Right lobe of liver (tissue), 6 donors: ENCODE results near the gene ERC2. TPM values are rescaled to one million over a fixed set of nuclear protein-coding genes. Genes with fewer than 3 reads are reported as not detected.

Experiments
- ATAC-seq, 4 donors: fragments of 200-7000 bp; cut with Tn5 transposase; one replicate each; pipeline ENCODE4 v1.9.1; 2020; ENCODE audit warnings: mild to moderate bottlenecking in 4 of 4, moderate library complexity in 4 of 4
- DNase-seq, 3 donors: peaks; one replicate each; pipeline ENCODE4 v3.0.0-alpha.2; 2020
- H3K27ac ChIP-seq, 3 donors: fragments of 200-600 bp; one replicate each; pipeline ENCODE4 v1.8.0; 2022
- H3K27me3 ChIP-seq, 2 donors: fragments of 200-600 bp; one replicate each; pipeline ENCODE4 v1.8.0; 2022
- H3K36me3 ChIP-seq, 4 donors: fragments of 200-600 bp; sonication (generic) in 1 of 4; one replicate each; pipeline versions ENCODE4 v1.5.1 to v1.8.0; 2017 to 2022; ENCODE audit warnings: control low read depth in 1 of 4
- H3K4me1 ChIP-seq, 4 donors: fragments of 200-600 bp; sonication (generic) in 1 of 4; one replicate each; pipeline versions ENCODE4 v1.5.1 to v1.8.0; 2017 to 2022; ENCODE audit warnings: control low read depth in 1 of 4
- H3K4me3 ChIP-seq, 3 donors: fragments of 200-600 bp; one replicate each; pipeline ENCODE4 v1.8.0; 2022
- H3K9me3 ChIP-seq, 4 donors: fragments of 200-600 bp; sonication (generic) in 1 of 4; one replicate each; pipeline versions ENCODE4 v1.5.1 to v1.8.0; 2017 to 2022; ENCODE audit warnings: control low read depth in 1 of 4
- POLR2A ChIP-seq: fragments of 450-650 bp; IDR thresholded peaks from one replicate; pipeline ENCODE4 v1.6.1; 2017; ENCODE audit warnings: antibody characterized with exemption, mild to moderate bottlenecking
- WGBS: methylation state at CpG from one replicate; pipeline ENCODE4 v1.1.6; 2018; ENCODE audit warnings: low coverage, low lambda C conversion rate; ENCODE audit not compliant: insufficient coverage; ENCODE audit errors: missing lambda C conversion rate; 5-methylcytosine and 5-hydroxymethylcytosine counted together
- intact Hi-C, 2 donors: fragments of 100-400 bp; cut with DNase I; formaldehyde crosslinking; loops; one replicate each; pipeline versions ENCODE4 v1.11.2 to v1.14.1; 2022
- total RNA-seq, 6 experiments: library from RNA; depleted of rRNA in 2 of 6; stranded (reverse); fragments of >200 nt in 2 of 6; fragmentation: NEBNext Ultra II Directional in 3 of 6; extraction: Animal tissue kit (Norgen Biotek cat#: 25700) in 3 of 6; gene quantifications; one replicate each; pipeline versions ENCODE4 v1.1.0 to v1.2.4, GENCODE V29; 2016 to 2023
- TF ChIP-seq, protein P1 (sequence below), 4 donors: fragments of 200-600 bp in 3 of 4; fragments of 450-650 bp in 1 of 4; IDR thresholded peaks; one replicate each; pipeline versions ENCODE4 v1.5.1 to v1.8.0; 2016 to 2022; ENCODE audit warnings: antibody characterized with exemption in 4 of 4, mild to moderate bottlenecking in 2 of 4
- donor health status: DM: no; HTN: yes; CAD: no.
- donor health status: DM: no; HTN: no; CAD: no.
- donor health status: DM: no; HTN: no; CAD: no.
- donor health status: DM: no; HTN: yes; CAD: no.
- donor health status: DM: no; HTN: yes; CAD: no.

ERC2 gene
- total RNA-seq, 6 experiments from 2014 or later, result not detected

GRCh38 chr3:55789516-55789915 lies 678.8 kb downstream of the ERC2 start:
- TF ChIP-seq POLR2A, result no peak
- TF ChIP-seq, protein P1, sequence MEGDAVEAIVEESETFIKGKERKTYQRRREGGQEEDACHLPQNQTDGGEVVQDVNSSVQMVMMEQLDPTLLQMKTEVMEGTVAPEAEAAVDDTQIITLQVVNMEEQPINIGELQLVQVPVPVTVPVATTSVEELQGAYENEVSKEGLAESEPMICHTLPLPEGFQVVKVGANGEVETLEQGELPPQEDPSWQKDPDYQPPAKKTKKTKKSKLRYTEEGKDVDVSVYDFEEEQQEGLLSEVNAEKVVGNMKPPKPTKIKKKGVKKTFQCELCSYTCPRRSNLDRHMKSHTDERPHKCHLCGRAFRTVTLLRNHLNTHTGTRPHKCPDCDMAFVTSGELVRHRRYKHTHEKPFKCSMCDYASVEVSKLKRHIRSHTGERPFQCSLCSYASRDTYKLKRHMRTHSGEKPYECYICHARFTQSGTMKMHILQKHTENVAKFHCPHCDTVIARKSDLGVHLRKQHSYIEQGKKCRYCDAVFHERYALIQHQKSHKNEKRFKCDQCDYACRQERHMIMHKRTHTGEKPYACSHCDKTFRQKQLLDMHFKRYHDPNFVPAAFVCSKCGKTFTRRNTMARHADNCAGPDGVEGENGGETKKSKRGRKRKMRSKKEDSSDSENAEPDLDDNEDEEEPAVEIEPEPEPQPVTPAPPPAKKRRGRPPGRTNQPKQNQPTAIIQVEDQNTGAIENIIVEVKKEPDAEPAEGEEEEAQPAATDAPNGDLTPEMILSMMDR (IDR thresholded peaks at IDR 0.05), result no peak
- H3K27me3 ChIP-seq, result no peaks in the 10 kb centered on the region
- no peaks in the 10 kb centered on the region for H3K4me1 ChIP-seq
- H3K4me3 ChIP-seq, result no peak overlapping the region
- 40% methylated on average over 1 of the region's 2 CpGs for WGBS
- ATAC-seq, result no peak
- intact Hi-C loops, result no loop called here
- H3K9me3 ChIP-seq, result no peaks in the 10 kb centered on the region
- H3K27ac ChIP-seq, result no peak overlapping the region
- DNase-seq, result no peak
- H3K36me3 ChIP-seq, result no peaks in the 10 kb centered on the region

GRCh38 chr3:55782807-55783206 lies 685.5 kb downstream of the ERC2 start:
- no peaks in the 10 kb centered on the region for H3K4me1 ChIP-seq
- no peak overlapping the region for H3K4me3 ChIP-seq
- DNase-seq (no peak), ATAC-seq (no peak)
- H3K9me3 ChIP-seq, result no peaks in the 10 kb centered on the region
- no peak overlapping the region for H3K27ac ChIP-seq
- H3K36me3 ChIP-seq, result no peaks in the 10 kb centered on the region
- TF ChIP-seq, protein P1 (IDR thresholded peaks at IDR 0.05), result no peak
- no peak for TF ChIP-seq POLR2A
- 42% methylated on average over 3 of the region's 3 CpGs for whole genome bisulfite sequencing
- no peaks in the 10 kb centered on the region for H3K27me3 ChIP-seq
- intact Hi-C loops, result no loop called here

GRCh38 chr3:55782351-55782750 lies 685.9 kb downstream of the ERC2 start:
- intact Hi-C loops, result no loop called here
- no peaks in the 10 kb centered on the region for H3K27me3 ChIP-seq
- no peak for DNase-seq
- WGBS, result 19% methylated on average over 4 of the region's 4 CpGs
- H3K4me1 ChIP-seq, result no peaks in the 10 kb centered on the region
- H3K4me3 ChIP-seq, result no peak overlapping the region
- TF ChIP-seq, protein P1 (IDR thresholded peaks at IDR 0.05), result no peak
- no peak for TF ChIP-seq POLR2A
- H3K36me3 ChIP-seq, result no peaks in the 10 kb centered on the region
- no peak overlapping the region for H3K27ac ChIP-seq
- ATAC-seq, result no peak
- no peaks in the 10 kb centered on the region for H3K9me3 ChIP-seq

GRCh38 chr3:55780913-55781312 lies 687.4 kb downstream of the ERC2 start:
- Histone ChIP-seq H3K4me3 (no peak overlapping the region), H3K4me1 (no peaks in the 10 kb centered on the region), H3K27me3 (no peaks in the 10 kb centered on the region), H3K36me3 (no peaks in the 10 kb centered on the region), H3K27ac (no peak overlapping the region), H3K9me3 (no peaks in the 10 kb centered on the region)
- DNase-seq, result no peak
- TF ChIP-seq, protein P1 (IDR thresholded peaks at IDR 0.05), result no peak
- TF ChIP-seq POLR2A, result no peak
- intact Hi-C loops, result no loop called here
- WGBS, result 34% methylated on average over 3 of the region's 4 CpGs
- ATAC-seq, result no peak

DNA sequence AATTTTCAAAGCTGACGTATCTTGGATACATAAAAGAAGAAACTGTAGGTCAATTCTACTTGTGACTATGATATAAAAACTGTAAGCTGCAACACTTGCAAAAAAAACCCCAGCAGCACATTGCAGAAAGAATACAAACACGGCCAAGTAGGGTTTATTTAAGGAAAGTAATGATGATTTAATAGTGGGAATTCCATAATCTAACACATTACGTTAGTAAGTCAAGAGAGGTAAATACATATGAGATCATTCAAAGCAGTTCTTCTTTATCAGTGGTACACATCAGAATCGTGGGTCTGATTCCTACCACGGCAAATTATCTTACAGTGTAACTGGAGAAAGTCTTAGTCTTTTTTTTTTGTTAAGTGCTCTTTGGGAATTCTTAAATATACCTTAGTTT lies 688.7 kb downstream of the ERC2 start:
- Histone ChIP-seq H3K4me3 (no peak overlapping the region), H3K27ac (no peak overlapping the region), H3K4me1 (no peaks in the 10 kb centered on the region), H3K36me3 (no peaks in the 10 kb centered on the region), H3K27me3 (no peaks in the 10 kb centered on the region), H3K9me3 (no peaks in the 10 kb centered on the region)
- WGBS, result 40% methylated on average over 5 of the region's 5 CpGs
- no peak for ATAC-seq
- no peak for DNase-seq
- TF ChIP-seq, protein P1 (IDR thresholded peaks at IDR 0.05), result no peak
- TF ChIP-seq POLR2A, result no peak
- intact Hi-C loops, result no loop called here
